ENCODE results near the gene SLC10A1.

GRCh38 chr14:69797573-69798338, 715 bp upstream of the SLC10A1 start:
- TF ChIP-seq CTCF (IDR thresholded peaks at IDR 0.05) (no peak), POLR2A (IDR thresholded peaks at IDR 0.05) (no peak)
